GM15510 (cell line): Measurements from ENCODE around the gene NAA35.
A peak's percentile ranks its signal among the peaks of the same experiment; 100 is the strongest.

Source experiments
- POLR2A ChIP-seq: IDR thresholded peaks from 3 replicates; pipeline ENCODE4 v1.6.1; 2011; ENCODE audit warnings: borderline replicate concordance; ENCODE audit not compliant: insufficient read length; ENCODE audit errors: extremely low read depth

The NAA35 gene

DNA sequence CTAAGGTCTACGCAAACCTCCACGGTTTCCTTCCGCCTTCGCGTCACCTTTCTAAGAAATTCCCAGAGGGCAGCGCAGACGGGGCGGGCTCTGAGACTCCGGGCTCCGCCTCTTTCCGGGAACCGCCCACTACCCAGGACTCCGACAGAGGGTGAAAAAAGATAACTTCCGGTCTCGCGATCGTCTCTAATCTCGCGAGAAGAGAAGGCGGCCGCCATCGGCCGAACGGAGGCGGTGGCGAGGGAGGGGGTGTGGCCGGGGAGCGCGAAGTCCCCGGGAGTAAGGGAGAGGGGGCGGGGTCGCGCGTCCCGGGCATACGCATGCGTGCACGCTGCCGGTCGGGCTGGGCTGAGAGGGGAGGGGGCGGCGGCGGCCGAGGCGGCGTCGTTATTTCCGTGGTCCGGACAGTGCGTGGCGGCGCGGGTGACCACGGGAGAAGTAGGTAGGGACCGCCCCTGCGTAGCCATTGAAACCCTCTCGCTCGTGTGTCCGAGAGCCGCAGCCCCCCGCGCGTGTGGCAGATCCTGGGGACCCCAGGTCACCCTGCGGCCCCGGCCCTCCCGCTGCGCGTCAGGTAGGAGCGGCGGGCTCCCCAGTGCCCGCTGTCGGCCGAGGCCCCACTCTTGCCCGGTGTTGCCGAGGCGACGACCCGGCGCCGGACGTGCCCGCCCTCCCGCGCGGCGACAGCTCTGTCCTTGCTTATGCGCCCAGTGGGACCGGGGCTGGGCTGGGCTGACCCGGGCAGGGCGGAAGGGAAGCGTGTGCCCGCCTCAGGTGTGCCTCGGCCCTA, at the start of gene NAA35:
Gene NAA35 (plus strand): TSS at position 315 of the 790 bp plus-strand sequence. CDS start 1,014 bp downstream, outside the sequence.
- peak; percentile 57 for TF ChIP-seq POLR2A

DNA sequence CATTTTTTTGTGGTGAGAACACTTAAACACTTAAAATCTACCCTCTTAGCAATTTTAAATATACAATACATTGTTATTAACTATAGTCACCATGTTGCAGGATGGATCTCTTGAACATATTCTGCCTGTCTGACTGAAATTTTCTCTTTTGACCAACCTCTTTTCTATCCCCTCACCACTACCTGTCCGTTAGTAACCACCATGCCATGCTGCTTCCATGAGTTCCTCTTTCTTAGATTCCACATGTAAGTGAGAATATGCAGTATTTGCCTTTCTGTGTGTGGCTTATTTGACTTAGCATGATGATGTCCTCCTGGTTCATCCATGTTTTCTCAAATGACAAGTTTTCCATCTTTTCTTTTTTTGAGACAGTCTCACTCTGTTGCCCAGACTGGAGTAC, 48.5 kb upstream of the NAA35 start:
- TF ChIP-seq POLR2A = no peak

DNA sequence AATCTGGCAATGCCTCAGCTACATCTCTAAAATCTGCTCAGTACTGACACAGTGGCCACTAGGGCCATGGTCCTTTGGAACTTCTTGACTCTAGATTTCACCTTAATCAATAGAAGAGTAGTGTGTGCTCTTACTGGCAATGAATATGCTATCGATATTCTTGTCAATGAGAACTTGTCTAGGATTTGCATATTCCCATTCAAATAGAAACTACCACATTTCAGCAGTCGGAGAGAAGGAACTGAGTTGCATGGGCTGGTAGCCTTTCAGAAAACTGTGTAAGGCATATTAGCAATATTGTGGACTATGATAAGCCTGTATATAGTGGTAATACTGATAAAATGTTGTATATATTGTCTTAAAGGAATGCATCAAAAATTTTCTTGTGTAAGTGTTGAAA, 45.3 kb upstream of the NAA35 start:
- TF ChIP-seq POLR2A = no peak

DNA sequence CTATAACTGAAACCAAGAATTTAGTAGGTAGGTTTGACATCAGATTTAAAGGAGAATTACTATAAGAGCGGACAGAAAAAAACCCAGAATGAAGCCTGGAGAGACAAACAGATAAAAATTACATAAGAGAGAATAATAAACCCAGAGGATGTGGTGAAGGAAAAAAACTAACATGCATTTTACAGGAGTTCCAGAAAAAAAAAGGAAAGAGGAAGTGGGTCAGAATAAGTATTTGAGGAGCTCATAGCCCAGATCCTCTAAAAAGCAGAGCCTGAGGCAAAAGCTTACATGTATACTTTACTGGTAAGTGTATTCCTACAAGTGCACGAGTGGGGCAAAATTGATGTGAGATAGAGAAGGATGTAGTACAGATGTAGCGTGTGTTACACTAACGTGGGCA, 43.1 kb upstream of the NAA35 start:
- no peak for TF ChIP-seq POLR2A

DNA sequence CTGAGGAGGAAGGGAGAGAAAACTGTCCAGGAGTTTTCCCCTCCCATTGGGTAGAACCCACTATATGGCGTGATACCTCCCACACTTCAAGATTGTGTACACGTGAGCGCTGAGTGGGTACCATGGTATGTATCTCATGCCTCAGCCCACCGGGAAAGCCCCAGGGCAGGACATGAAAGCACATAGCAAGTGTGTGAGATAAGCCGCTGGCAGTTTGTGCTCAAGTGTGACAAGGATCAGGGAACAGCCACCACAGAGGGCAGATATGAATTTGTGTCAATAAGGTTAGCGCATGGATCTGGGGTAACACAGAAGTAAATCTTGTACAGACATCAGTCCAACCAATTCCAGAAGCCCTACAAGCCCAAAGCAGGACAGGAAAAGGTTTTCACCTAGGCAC, 42.6 kb upstream of the NAA35 start:
- no peak for TF ChIP-seq POLR2A

DNA sequence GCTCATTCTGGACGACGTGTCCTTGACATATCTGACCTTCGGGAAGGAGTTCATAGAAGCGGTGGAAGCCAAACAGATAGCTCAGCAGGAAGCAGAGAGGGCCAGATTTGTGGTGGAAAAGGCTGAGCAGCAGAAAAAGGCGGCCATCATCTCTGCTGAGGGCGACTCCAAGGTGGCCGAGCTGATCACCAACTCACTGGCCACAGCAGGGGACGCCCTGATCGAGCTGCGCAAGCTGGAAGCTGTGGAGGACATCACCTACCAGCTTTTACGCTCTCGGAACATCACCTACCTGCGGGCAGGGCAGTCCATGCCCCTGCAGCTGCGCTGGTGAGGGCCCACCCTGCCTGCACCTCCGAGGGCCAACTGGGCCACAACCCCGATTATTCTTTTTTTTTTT, 41.6 kb upstream of the NAA35 start:
- TF ChIP-seq POLR2A = no peak

DNA sequence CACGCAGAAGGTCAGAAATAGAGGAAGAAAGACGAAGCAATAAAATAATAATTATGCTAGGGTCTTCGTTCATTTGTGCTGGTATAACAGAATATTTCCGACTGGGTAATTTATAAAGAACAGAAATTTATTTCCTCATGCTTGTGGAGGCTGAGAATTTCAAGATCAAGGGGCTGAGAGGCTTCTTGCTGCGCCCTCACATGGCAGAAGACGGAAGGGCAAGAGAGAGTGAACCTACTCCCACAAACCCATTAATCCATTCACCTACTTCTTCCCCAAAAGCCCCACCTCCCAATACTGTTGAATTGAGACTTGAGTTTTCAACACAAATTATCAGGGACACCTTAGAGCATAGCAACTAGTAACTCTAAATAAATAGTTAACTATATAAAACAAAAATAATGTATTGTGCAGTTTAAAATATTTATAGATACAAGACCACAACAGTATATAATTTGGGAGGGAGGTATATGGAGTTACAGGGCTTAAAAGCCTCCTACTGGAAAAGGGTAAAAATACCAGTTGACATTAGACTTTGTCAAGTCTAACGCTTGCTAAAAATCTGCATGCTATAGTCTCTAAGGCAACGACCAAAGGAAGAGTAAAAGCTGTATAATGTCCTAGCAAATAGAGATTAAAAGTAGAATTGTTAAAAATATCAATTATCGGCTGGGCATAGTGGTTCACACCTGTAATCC, 40.3 kb upstream of the NAA35 start:
- no peak for TF ChIP-seq POLR2A

DNA sequence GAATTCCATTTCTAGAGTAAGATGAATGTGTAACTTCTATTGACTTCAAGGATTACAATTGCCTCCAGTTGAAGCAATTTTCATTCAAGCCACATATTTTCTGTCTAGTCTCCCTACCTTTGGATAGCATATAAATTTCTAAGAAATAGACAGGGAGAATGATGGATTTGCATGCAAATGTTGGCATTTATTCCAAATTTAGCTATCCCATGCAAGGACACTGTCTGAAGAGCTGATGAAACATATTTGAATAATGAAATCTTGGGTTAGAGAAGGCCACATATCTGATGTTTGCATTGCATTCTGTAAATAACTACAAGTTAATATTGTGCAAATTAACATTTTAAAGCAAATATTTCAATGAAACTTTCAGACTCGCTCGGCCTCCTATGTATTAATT, 36.0 kb upstream of the NAA35 start:
- TF ChIP-seq POLR2A = no peak

DNA sequence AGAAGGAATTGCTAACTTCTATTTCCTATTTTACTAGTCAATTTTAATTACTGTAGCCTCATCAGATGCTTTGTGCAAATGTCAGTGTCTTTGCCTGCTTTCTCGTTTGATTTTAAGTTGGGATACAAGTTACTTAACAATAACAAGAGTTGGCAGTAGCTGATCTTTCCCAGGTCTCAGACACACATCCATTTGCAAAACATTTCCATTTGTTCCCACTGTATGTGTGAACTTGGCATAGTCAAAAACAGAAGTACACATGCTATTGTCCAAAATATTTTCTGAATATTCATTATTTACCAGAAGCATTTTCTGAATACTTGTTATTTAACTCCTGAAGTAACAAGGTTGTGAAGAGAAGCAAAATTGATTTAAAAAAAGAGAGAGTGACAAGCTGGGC, 35.0 kb upstream of the NAA35 start:
- no peak for TF ChIP-seq POLR2A

DNA sequence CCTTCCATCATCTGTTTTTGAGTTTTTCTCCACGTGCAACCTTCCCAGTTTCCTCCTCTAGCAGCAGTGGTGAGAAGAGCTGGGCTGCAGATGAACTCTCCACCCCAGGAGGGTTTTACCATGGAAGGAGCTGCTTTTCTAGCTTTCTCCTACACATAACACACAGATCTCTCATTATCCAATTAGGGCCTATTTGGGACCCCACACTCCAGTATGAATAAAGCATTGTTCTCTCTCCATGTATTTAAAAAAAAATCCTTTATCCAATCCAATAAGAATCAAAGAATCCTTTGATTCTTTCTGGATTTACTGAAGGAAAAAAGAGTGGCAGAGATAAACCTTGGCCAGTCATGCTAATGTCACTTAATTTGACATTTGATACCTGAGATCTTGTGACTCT, 31.6 kb upstream of the NAA35 start:
- TF ChIP-seq POLR2A = no peak

DNA sequence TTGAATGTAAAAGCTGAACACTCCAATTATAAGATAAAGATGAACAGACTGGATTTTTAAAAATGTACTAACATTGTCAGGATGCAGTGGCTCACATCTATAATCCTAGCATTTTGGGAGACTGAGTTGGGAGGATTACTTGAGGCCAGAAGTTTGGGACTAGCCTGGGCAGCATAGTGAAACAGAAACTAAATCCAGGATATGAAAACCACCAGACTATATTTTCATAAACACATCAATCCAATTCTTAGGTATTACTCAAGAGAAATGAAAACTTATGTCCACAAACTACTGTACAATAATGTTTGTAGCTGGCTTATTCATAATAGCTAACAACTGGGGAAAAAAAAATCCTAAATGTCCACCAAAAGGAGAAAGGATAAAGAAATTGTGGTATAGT, 26.8 kb upstream of the NAA35 start:
- TF ChIP-seq POLR2A = no peak

DNA sequence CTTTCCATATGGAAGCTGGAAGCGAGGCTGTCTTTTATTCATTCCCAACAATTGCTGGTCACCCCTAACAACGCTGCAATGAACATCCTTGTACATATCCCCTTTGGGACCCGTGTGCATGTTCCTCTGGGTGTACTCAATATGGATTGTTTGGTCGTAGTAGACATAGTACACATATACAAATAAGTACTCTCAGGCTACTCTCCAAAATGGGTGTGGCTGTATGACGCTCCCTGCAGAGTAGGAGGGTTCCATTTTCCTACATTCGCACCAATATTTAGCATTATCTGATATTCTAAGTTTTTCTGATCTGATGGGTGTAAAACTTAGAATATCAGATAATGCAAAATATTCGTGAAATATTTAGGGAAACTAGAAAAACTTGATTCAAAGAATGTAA, 23.2 kb upstream of the NAA35 start:
- TF ChIP-seq POLR2A = no peak

DNA sequence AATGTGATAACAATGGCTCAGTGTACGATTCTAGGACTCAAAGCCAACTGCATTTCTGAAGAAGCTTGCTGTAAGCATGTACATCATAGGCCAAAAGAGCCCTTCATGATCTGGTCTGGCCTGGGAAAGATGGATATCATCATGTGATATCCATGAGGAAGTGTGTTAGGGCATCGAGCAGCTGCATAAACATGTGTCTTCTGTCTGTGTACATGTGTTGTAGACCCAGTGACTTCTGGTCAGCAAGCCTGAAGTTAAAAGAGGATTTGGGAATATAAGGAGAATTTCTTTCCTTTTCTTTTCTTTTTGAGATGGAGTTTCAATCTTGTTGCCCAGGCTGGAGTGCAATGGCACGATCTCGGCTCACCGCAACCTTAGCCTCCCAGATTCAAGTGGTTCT, 15.5 kb upstream of the NAA35 start:
- TF ChIP-seq POLR2A = no peak

DNA sequence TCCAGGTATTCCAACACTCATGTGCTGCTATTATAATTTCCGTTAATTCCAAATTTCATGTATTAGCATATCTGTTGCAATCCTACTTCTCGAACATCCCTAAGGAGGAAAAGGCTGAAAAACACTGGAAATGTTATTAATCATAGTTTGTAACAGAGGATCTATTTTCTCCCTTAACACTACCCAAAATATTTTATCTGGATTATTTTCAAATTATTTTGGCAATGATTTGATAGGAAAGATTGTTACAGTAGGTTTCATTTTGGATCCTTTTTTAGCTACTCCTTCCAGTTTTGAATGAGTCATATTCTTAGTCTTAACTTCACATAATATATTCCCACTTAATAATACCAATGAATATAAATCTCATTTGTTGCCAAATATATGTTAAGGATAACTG, 13.9 kb upstream of the NAA35 start:
- TF ChIP-seq POLR2A = no peak

DNA sequence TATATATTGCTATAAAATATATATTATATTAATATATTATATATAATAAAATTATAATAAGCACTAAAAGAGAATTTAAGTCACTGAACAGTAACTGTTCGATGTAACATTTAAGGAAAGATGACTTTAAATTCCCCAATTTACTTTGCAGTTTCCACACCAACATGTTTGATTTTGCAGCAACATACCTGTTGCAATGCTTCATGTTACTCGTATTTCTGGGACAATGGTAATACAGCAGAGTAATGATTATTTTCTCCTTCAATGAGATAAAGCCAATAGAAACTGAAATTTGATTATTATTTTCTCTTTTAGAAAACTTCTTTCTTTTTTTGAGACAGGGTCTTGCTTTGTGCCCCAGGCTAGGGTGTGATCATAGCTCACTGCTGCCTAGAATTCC, 9.5 kb upstream of the NAA35 start:
- TF ChIP-seq POLR2A = no peak

DNA sequence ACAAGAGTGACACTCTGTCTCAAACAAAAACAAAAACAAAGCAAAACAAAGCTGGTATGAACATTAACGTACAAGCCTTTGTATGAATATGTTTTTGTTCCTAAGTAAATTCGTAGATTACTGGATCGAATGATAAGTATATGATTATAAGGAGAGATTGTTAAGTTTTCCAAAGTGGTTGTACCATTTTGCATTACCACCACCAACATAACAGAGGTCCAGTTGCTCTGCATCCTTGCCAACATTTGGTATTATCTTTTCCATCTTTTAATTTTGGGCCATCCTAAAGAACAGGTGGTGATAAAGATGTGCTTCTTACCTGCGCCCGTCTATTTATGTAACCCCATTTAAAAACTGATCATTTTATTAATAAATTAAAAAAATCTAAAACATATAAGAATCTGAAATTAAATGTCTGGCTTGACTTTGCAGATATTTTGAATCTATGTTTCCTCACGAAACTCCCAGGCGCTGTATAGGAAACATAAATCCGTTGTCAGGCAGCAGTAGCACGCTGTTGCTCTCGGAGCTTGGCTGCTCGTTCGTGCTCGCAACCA, 593 bp upstream of the NAA35 start:
- TF ChIP-seq POLR2A = peak; percentile 75
